HG03103 (cell line): ENCODE data around the gene LGALS1.
A peak's percentile ranks its signal among the peaks of the same experiment; 100 is the strongest.

Source experiments
- ATAC-seq: cut with Tn5 transposase; IDR thresholded peaks from one replicate; pipeline ENCODE4 v1.9.1; 2021; ENCODE audit warnings: low read depth; ENCODE audit not compliant: unreplicated experiment

The LGALS1 gene

GRCh38 chr22:37661160-37661924 is 14.1 kb upstream of the LGALS1 start:
- no peak for ATAC-seq

- no peak for ATAC-seq
Observed at GRCh38 chr22:37662039-37662438, 13.4 kb upstream of the LGALS1 start.

DNA sequence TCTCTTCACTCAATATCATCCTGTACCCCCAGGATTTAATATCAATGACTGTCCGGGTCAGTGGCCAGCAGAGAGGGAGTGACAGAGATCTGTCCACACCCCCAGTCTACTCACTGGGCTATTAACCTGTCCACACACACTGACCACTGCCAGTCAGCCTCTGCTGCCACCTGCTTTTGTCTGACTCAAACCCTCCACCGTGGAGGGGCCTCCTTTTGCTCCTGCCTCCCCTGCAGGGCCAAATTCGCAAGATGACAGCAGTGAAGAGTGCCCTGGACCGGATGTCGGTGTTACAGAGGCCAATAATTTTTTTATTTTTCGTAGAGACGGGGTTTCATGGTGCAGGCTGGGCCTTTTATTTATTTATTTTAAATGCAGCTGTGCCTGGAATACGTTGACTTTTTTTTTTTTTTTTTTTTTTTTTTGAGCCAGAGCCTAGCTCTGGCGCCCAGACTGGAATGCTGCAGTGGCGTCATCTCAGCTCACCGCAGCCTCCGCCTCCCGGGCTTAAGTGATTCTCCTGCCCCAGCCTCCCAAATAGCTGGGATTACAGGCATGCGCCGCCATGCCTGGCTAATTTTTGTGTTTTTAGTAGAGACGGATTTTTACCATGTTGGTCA is 11.8 kb upstream of the LGALS1 start:
- no peak for ATAC-seq

- ATAC-seq = no peak
Observed at GRCh38 chr22:37664249-37665101, 11.0 kb upstream of the LGALS1 start.

GRCh38 chr22:37665487-37665886 is 9.9 kb upstream of the LGALS1 start:
- no peak for ATAC-seq

GRCh38 chr22:37669586-37669985 is 5.8 kb upstream of the LGALS1 start:
- ATAC-seq = no peak

DNA sequence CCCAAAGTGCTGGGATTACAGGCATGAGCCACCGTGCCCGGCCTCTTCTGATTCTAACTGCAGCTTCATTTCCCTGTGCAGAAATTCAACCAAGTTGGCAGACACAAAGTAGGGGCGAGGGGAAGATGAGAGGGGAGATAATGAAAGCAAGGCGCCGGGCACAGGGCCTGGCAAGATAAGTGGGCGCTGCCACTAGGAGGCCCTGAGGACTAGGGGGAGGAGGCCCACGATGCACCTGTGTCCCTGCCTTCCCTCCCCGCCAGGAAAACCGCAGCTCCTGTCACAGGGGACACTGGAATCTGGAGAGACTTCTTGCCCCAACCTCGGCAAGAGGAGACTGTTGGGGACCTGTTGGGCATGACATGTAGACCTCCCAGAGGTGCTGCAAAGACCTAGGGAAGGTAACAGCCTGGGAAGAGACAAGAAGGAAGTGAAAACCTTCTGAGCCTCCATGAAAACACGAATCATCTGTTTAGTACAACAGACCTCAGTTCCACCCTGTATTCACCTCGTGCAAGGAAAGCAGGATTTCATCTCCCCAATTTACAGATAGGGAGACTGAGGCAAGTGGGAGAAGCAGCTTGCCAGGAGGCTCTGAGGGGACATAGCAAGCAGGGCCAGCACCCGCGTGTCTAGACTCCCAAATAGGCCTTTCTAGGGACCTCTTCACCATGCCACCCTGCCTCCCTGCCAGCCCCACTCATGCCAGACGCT is 3.1 kb upstream of the LGALS1 start:
- no peak for ATAC-seq

- ATAC-seq = no peak
Observed at GRCh38 chr22:37672920-37673455, 2.4 kb upstream of the LGALS1 start.

DNA sequence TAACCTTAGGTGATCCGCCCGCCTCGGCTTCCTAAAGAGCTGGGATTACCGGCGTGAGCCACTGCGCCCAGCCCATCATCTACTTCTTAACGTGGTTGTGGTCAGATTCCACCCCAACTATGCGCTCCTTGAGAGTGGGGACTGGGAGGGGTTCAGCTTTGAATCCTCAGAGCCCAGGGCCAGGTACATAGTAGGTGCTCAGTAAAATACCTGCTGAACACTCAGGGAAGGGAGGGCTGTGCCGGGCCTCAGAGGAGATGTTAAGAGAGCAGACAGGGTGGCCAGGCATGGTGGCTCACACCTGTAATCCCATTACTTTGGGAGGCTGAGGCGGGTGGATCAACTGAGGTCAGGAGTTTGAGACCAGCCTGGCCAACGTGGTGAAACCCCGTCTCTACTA is 1.2 kb upstream of the LGALS1 start:
- ATAC-seq = no peak

DNA sequence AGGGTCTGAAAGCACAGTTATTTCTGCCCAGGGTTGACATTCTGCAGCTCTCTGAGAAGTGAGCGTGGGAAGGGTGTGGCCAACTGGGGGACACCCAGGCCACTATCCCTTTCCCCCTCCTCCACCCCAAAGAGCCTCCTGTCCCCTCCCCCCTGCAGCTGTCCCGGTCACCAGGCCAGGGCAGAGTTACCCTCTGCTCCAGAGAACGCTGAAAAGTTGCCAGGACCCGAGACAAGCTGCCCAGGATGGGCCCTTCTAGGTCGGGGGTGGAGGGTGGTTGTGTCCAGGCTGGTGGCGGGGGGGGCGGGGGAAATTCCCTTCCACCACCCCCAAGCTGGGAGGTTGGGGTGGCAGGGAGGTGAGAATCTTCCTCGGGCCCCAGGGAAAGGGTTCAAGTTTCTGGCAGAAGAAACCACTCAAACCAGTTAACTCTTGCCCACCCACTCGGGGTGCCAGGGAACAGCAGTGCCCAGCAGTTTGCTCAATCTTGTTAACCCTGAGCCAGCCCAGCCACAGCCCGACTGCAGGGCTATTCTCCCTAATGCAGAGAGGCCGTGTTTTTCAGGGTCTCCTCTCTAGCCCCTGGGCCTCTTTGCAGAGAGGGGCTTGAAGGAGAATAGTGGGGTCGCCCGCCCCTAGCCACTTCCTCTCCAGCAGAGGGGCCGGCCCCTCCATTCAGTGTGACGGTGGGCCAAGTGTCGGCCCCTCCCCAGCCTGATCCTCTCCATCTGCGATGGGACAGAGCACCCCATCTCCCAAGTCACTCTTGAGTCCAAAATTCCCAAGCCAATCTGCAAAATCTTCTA is 697 bp downstream of the LGALS1 start:
- ATAC-seq = no peak

- ATAC-seq = peak; percentile 46
Observed at GRCh38 chr22:37676736-37677492, 1.5 kb downstream of the LGALS1 start.

GRCh38 chr22:37677493-37677974 is 2.1 kb downstream of the LGALS1 start:
- ATAC-seq = no peak

DNA sequence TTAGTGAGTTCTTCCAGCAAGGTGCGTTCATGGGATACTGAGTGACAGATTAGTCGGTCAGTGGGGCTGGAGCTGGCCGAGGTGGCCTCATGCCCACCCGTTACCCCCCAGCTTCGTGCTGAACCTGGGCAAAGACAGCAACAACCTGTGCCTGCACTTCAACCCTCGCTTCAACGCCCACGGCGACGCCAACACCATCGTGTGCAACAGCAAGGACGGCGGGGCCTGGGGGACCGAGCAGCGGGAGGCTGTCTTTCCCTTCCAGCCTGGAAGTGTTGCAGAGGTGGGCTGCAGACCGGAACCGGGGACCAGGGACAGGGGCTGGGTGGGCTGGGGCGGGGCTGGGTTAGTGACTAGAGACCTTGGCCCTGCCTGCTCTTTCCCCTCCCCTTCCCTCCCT is 2.9 kb downstream of the LGALS1 start:
- no peak for ATAC-seq

GRCh38 chr22:37679670-37680069 is 4.2 kb downstream of the LGALS1 start:
- no peak for ATAC-seq

- ATAC-seq = no peak
Observed at GRCh38 chr22:37680191-37680851, 4.9 kb downstream of the LGALS1 start.

DNA sequence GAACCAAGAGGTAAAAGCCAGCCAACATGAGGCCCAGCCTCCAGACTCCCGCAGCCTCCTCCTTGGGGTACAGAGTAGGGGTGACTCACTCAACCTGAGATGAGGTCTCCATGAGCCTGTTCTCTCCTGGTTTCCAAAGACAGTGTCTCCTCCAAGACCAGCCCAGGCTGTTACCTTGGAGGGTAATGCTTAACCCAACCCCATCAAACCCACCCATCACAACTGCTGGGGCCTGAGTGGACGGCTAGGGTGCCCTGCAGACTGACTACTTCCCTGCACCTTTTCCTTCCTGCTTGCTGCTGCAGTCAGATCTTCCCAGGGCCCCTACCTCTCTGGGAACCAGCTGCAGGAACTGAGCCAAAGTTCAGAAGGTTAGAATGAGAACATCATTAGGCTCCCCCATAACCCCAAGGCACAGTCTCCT is 5.6 kb downstream of the LGALS1 start:
- ATAC-seq = no peak

GRCh38 chr22:37681556-37682049 is 6.2 kb downstream of the LGALS1 start:
- no peak for ATAC-seq
